Right lobe of liver (tissue), 6 donors: Measurements from ENCODE around the gene GTSE1. TPM values are rescaled to one million over a fixed set of nuclear protein-coding genes. Genes with fewer than 3 reads are reported as not detected.
A peak's percentile ranks its signal among the peaks of the same experiment; 100 is the strongest.

Experiments
- ATAC-seq, 4 donors: fragments of 200-7000 bp; cut with Tn5 transposase; one replicate each; pipeline ENCODE4 v1.9.1; 2020; ENCODE audit warnings: mild to moderate bottlenecking in 4 of 4, moderate library complexity in 4 of 4
- DNase-seq, 3 donors: peaks; one replicate each; pipeline ENCODE4 v3.0.0-alpha.2; 2020
- H3K27ac ChIP-seq, 3 donors: fragments of 200-600 bp; one replicate each; pipeline ENCODE4 v1.8.0; 2022
- H3K27me3 ChIP-seq, 2 donors: fragments of 200-600 bp; one replicate each; pipeline ENCODE4 v1.8.0; 2022
- H3K36me3 ChIP-seq, 4 donors: fragments of 200-600 bp; sonication (generic) in 1 of 4; one replicate each; pipeline versions ENCODE4 v1.5.1 to v1.8.0; 2017 to 2022; ENCODE audit warnings: control low read depth in 1 of 4
- H3K4me1 ChIP-seq, 4 donors: fragments of 200-600 bp; sonication (generic) in 1 of 4; one replicate each; pipeline versions ENCODE4 v1.5.1 to v1.8.0; 2017 to 2022; ENCODE audit warnings: control low read depth in 1 of 4
- H3K4me3 ChIP-seq, 3 donors: fragments of 200-600 bp; one replicate each; pipeline ENCODE4 v1.8.0; 2022
- H3K9me3 ChIP-seq, 4 donors: fragments of 200-600 bp; sonication (generic) in 1 of 4; one replicate each; pipeline versions ENCODE4 v1.5.1 to v1.8.0; 2017 to 2022; ENCODE audit warnings: control low read depth in 1 of 4
- POLR2A ChIP-seq: fragments of 450-650 bp; IDR thresholded peaks from one replicate; pipeline ENCODE4 v1.6.1; 2017; ENCODE audit warnings: antibody characterized with exemption, mild to moderate bottlenecking
- WGBS: methylation state at CpG from one replicate; pipeline ENCODE4 v1.1.6; 2018; ENCODE audit warnings: low coverage, low lambda C conversion rate; ENCODE audit not compliant: insufficient coverage; ENCODE audit errors: missing lambda C conversion rate; 5-methylcytosine and 5-hydroxymethylcytosine counted together
- intact Hi-C, 2 donors: fragments of 100-400 bp; cut with DNase I; formaldehyde crosslinking; loops; one replicate each; pipeline versions ENCODE4 v1.11.2 to v1.14.1; 2022
- total RNA-seq, 6 experiments: library from RNA; depleted of rRNA in 2 of 6; stranded (reverse); fragments of >200 nt in 2 of 6; fragmentation: NEBNext Ultra II Directional in 3 of 6; extraction: Animal tissue kit (Norgen Biotek cat#: 25700) in 3 of 6; gene quantifications; one replicate each; pipeline versions ENCODE4 v1.1.0 to v1.2.4, GENCODE V29; 2016 to 2023
- TF ChIP-seq, protein P1 (sequence below), 4 donors: fragments of 200-600 bp in 3 of 4; fragments of 450-650 bp in 1 of 4; IDR thresholded peaks; one replicate each; pipeline versions ENCODE4 v1.5.1 to v1.8.0; 2016 to 2022; ENCODE audit warnings: antibody characterized with exemption in 4 of 4, mild to moderate bottlenecking in 2 of 4
- donor health status: DM: no; HTN: yes; CAD: no.
- donor health status: DM: no; HTN: no; CAD: no.
- donor health status: DM: no; HTN: no; CAD: no.
- donor health status: DM: no; HTN: yes; CAD: no.
- donor health status: DM: no; HTN: yes; CAD: no.

Gene GTSE1
- total RNA-seq, 6 experiments from 2014 or later: 0.15 to 0.84 (median 0.52) TPM

DNA sequence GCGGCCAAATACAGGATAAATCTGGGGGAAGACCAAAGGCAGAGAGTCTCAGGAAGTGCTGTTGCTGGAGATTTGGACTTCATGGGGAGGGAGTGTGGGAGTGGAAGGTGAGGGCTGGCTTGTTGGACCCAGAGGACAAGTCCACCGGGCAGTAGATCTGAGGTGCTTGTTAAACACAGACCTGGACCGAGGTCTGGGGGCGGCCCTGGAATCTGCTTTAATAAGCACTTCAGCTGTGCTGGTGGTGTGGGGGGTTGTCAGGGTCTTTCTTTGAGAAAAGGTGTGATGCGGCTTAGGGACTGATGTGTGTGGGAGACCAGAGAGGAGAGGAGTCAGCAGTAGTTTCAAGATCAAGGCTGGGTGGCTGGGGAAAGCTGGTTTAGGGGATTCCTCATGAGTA is 43.3 kb downstream of the GTSE1 start:
- peaks cover 0 to 8% (median 2%) of the 10 kb centered on the region in 4 donors for H3K4me1 ChIP-seq
- WGBS: 62% methylated on average over 4 of the region's 5 CpGs
- no peak overlapping the region for H3K4me3 ChIP-seq
- DNase-seq (peak in 1 of 3 donors; percentile 15), ATAC-seq (no peak)
- H3K27ac ChIP-seq: no peak overlapping the region
- H3K27me3 ChIP-seq: no peaks in the 10 kb centered on the region
- peaks cover 0 to 66% (median 24%) of the 10 kb centered on the region in 4 donors for H3K36me3 ChIP-seq
- TF ChIP-seq, protein P1, sequence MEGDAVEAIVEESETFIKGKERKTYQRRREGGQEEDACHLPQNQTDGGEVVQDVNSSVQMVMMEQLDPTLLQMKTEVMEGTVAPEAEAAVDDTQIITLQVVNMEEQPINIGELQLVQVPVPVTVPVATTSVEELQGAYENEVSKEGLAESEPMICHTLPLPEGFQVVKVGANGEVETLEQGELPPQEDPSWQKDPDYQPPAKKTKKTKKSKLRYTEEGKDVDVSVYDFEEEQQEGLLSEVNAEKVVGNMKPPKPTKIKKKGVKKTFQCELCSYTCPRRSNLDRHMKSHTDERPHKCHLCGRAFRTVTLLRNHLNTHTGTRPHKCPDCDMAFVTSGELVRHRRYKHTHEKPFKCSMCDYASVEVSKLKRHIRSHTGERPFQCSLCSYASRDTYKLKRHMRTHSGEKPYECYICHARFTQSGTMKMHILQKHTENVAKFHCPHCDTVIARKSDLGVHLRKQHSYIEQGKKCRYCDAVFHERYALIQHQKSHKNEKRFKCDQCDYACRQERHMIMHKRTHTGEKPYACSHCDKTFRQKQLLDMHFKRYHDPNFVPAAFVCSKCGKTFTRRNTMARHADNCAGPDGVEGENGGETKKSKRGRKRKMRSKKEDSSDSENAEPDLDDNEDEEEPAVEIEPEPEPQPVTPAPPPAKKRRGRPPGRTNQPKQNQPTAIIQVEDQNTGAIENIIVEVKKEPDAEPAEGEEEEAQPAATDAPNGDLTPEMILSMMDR (IDR thresholded peaks at IDR 0.05): no peak
- TF ChIP-seq POLR2A: no peak
- intact Hi-C loops: no loop called here
- no peaks in the 10 kb centered on the region for H3K9me3 ChIP-seq

DNA sequence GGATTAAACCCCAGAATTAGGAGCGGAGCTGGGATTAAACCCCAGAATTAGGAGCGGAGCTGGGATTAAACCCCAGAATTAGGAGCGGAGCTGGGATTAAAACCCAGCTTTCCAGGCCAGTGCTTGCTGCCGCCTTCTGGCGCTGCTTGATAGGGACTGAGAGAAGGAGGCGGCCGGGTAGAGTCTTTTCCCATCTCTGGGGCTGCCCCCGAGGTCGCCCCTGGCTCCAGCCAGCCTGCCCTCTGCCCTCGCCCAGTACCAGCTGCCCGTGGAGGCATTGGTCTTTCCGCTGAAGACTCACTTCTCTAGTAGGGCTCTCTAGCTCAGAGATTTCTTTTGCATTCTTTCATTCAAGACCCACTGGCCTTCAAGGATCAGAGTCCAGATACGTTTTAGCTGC is 44.0 kb downstream of the GTSE1 start:
- ATAC-seq: no peak
- Histone ChIP-seq H3K4me3 (no peak overlapping the region), H3K27me3 (no peaks in the 10 kb centered on the region), H3K4me1 (peaks cover 0 to 7% (median 2%) of the 10 kb centered on the region in 4 donors), H3K36me3 (peaks cover 0 to 72% (median 28%) of the 10 kb centered on the region in 4 donors), H3K27ac (no peak overlapping the region), H3K9me3 (no peaks in the 10 kb centered on the region)
- DNase-seq: peak in 1 of 3 donors; percentile 17
- 63% methylated on average over 3 of the region's 13 CpGs for WGBS
- TF ChIP-seq POLR2A: no peak
- TF ChIP-seq, protein P1 (IDR thresholded peaks at IDR 0.05): no peak
- intact Hi-C loops: no loop called here

DNA sequence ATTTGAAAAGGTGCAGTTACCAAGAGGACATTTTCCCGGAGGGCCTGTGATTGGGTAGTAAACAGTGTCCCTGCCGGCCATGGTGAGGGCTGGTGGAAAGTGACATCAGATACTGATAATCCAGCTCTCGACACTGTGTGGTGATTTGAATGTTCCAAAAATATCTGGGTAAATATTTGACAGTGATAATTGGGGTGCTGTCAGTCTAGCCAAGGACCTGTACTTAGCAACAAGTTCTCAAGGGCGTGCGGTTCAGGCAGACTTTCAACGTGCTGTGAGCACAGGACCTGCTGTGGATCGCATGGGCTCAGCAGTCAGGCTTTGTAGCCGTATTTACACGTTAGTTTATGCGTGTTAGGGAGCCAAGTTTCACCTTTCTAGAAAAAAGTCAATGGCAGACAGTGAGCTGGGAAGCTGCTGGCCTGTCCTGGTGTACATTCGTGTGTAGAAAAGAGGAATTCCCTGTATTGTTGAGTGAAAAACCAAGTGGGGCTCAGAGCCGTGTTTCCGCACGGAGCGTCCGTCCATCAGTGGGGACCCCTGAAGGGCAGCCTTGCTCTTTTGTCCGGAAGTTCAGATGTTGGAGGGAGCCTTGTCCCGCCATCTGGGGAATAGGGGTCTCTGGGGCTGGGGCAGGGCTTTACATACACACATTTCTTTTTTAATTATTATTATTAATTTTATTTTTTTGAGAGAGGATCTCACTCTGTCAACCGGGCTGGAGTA is 50.2 kb downstream of the GTSE1 start:
- DNase-seq (peak in 1 of 3 donors; percentile 23), ATAC-seq (no peak)
- TF ChIP-seq, protein P1 (IDR thresholded peaks at IDR 0.05): no peak
- no peak for TF ChIP-seq POLR2A
- no peaks in the 10 kb centered on the region for H3K9me3 ChIP-seq
- no peak overlapping the region for H3K27ac ChIP-seq
- 79% methylated on average over 10 of the region's 19 CpGs for WGBS
- H3K36me3 ChIP-seq: peaks cover 0 to 90% (median 41%) of the 10 kb centered on the region in 4 donors
- H3K27me3 ChIP-seq: no peaks in the 10 kb centered on the region
- intact Hi-C loops: no loop called here
- H3K4me3 ChIP-seq: no peak overlapping the region
- H3K4me1 ChIP-seq: no peaks in the 10 kb centered on the region

DNA sequence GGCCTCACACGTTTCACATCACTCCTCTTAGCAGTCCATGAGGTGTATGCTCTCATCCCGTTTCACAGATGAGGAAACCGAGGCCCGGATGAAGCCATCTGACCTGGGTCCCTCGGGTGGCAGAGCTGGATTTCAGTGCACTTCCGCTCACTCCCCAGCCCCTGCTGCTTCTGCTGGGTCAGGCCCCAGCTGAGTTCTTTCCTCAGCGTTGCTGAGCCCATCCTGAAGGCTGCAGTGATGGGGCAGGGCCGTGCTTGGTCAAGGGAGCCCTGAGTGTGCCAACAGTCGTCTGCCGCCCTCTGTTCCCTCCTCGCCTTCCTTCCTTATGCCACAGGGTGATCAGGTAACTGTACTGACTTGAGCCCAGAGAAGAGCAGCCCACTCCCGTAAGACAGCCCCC is 51.0 kb downstream of the GTSE1 start:
- Histone ChIP-seq H3K27ac (no peak overlapping the region), H3K9me3 (no peaks in the 10 kb centered on the region), H3K4me1 (no peaks in the 10 kb centered on the region), H3K27me3 (no peaks in the 10 kb centered on the region), H3K4me3 (no peak overlapping the region), H3K36me3 (peaks cover 0 to 90% (median 41%) of the 10 kb centered on the region in 4 donors)
- intact Hi-C loops: no loop called here
- peak in 1 of 3 donors; percentile 19 for DNase-seq
- ATAC-seq: no peak
- 79% methylated on average over 4 of the region's 12 CpGs for WGBS
- TF ChIP-seq, protein P1 (IDR thresholded peaks at IDR 0.05): no peak
- TF ChIP-seq POLR2A: no peak
